ENCODE results near the gene NNMT.
A peak's percentile ranks its signal among the peaks of the same experiment; 100 is the strongest.

The NNMT gene

GRCh38 chr11:114295676-114296604, at the start of gene NNMT:
NNMT (plus strand) TSS chr11:114296399; CDS start chr11:114296557, 158 bp downstream.
- peak; percentile 72 for DNase-seq

- no peak for DNase-seq
Measured at GRCh38 chr11:114247070-114247789, 49.0 kb upstream of the NNMT start.

- no peak for DNase-seq
Measured at GRCh38 chr11:114250180-114250579, 46.0 kb upstream of the NNMT start.

GRCh38 chr11:114250993-114251814, 45.0 kb upstream of the NNMT start:
- DNase-seq: no peak

- DNase-seq: no peak
Measured at GRCh38 chr11:114251815-114252337, 44.3 kb upstream of the NNMT start.

- no peak for DNase-seq
Measured at GRCh38 chr11:114252767-114253166, 43.4 kb upstream of the NNMT start.

- DNase-seq: no peak
Measured at GRCh38 chr11:114253771-114254170, 42.4 kb upstream of the NNMT start.

GRCh38 chr11:114254571-114255146, 41.5 kb upstream of the NNMT start:
- no peak for DNase-seq

GRCh38 chr11:114255289-114255688, 40.9 kb upstream of the NNMT start:
- DNase-seq: no peak

GRCh38 chr11:114256176-114256966, 39.8 kb upstream of the NNMT start:
- no peak for DNase-seq

GRCh38 chr11:114256967-114257286, 39.3 kb upstream of the NNMT start:
- DNase-seq: no peak

GRCh38 chr11:114257621-114258558, 38.3 kb upstream of the NNMT start:
- DNase-seq: no peak

GRCh38 chr11:114258696-114259095, 37.5 kb upstream of the NNMT start:
- DNase-seq: no peak

GRCh38 chr11:114259124-114259526, 37.1 kb upstream of the NNMT start:
- no peak for DNase-seq

GRCh38 chr11:114259551-114259983, 36.6 kb upstream of the NNMT start:
- DNase-seq: no peak

- DNase-seq: no peak
Measured at GRCh38 chr11:114260077-114260476, 36.1 kb upstream of the NNMT start.

GRCh38 chr11:114260483-114260882, 35.7 kb upstream of the NNMT start:
- DNase-seq: no peak

GRCh38 chr11:114261791-114262190, 34.4 kb upstream of the NNMT start:
- DNase-seq: no peak

- no peak for DNase-seq
Measured at GRCh38 chr11:114262681-114263512, 33.3 kb upstream of the NNMT start.
